ENCODE data around the gene NOP16. TPM values are rescaled to one million over a fixed set of nuclear protein-coding genes. Genes with fewer than 3 reads are reported as not detected.

The NOP16 gene
- total RNA-seq, 2 experiments from 2014 or later, result 44.8 to 68.3 TPM

DNA sequence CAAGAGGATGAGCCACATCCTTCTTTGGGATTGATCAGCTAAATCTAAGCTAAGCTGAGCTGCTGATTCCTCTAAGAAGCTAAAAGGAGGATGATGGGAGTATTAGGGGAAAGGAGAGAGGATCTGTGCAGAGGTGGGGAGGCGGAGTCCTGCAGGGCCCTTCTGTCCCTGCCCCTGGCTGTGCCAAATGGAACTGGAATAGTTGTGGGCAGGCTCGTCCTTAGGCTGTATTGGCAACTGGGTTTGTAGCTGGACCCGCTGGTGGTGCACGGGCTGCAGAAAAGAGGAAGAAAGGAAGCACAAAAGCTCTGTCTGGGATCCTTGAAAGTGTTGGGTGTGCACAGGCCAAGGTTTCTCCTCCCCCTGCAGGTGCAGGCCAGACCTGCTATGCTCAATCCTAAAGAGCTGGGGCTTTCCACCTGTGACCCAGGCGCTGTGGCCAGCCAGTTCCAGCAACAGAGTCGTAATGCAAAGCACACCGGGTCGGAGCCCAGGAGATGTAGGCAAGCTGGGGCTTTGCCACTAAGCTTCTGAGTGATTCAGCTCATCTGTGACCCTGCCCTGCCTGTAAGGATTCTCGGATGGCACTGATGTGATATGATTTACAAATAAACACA is 18.1 kb upstream of the NOP16 start:
- H3K36me3 Mint-ChIP-seq, result peaks cover 1% of the 10 kb centered on the region
- H3K27me3 Mint-ChIP-seq, result no peaks in the 10 kb centered on the region
- no peaks in the 10 kb centered on the region for H3K9me3 Mint-ChIP-seq (ENCODE audit: low read depth)
- no peak overlapping the region for H3K27ac Mint-ChIP-seq
- no peak overlapping the region for H3K4me3 Mint-ChIP-seq
- CTCF ChIA-PET, result interaction anchor here (0.8 to 4.5 kb wide), 5 partner anchors 10 to 677 kb away, joined by 3 to 28 read pairs (median 3); partner anchors contain the start of genes CLTB and FAF2
- DNase-seq, result no peak
- no peaks in the 10 kb centered on the region for H3K4me1 Mint-ChIP-seq
- ATAC-seq, result no peak

GRCh38 chr5:176405656-176406435 is 17.4 kb upstream of the NOP16 start:
- Mint-ChIP-seq H3K9me3 (ENCODE audit: low read depth) (no peaks in the 10 kb centered on the region), H3K27ac (no peak overlapping the region), H3K4me1 (no peaks in the 10 kb centered on the region), H3K4me3 (no peak overlapping the region), H3K36me3 (peaks cover 1% of the 10 kb centered on the region), H3K27me3 (no peaks in the 10 kb centered on the region)
- ATAC-seq, result no peak
- CTCF ChIA-PET, result interaction anchor here (0.8 to 4.5 kb wide), 3 partner anchors 11 to 255 kb away, joined by 3 to 28 read pairs (median 3); partner anchors contain the start of genes CLTB and FAF2
- DNase-seq, result no peak

GRCh38 chr5:176401281-176402205 is 13.1 kb upstream of the NOP16 start:
- Mint-ChIP-seq H3K4me3 (no peak overlapping the region), H3K27ac (no peak overlapping the region), H3K4me1 (no peaks in the 10 kb centered on the region), H3K27me3 (no peaks in the 10 kb centered on the region), H3K36me3 (peaks cover 3% of the 10 kb centered on the region), H3K9me3 (ENCODE audit: low read depth) (no peaks in the 10 kb centered on the region)
- ATAC-seq, result no peak
- CTCF ChIA-PET, result no interaction called here
- DNase-seq, result no peak

- CTCF ChIA-PET, result no interaction called here
These were observed 12.2 kb upstream of the NOP16 start for GRCh38 chr5:176400382-176401156.

GRCh38 chr5:176397736-176398420 is 9.5 kb upstream of the NOP16 start:
- Mint-ChIP-seq H3K4me1 (no peaks in the 10 kb centered on the region), H3K9me3 (ENCODE audit: low read depth) (no peaks in the 10 kb centered on the region), H3K27me3 (no peaks in the 10 kb centered on the region), H3K36me3 (peaks cover 3% of the 10 kb centered on the region), H3K27ac (no peak overlapping the region), H3K4me3 (no peak overlapping the region)
- DNase-seq (no peak), ATAC-seq (no peak)
- CTCF ChIA-PET, result no interaction called here

More at GRCh38 chr5:176400382-176401156, 12.2 kb upstream of the NOP16 start:
- Mint-ChIP-seq H3K9me3 (ENCODE audit: low read depth) (no peaks in the 10 kb centered on the region), H3K4me1 (no peaks in the 10 kb centered on the region), H3K27me3 (no peaks in the 10 kb centered on the region), H3K4me3 (no peak overlapping the region), H3K27ac (no peak overlapping the region), H3K36me3 (peaks cover 3% of the 10 kb centered on the region)
- ATAC-seq (no peak), DNase-seq (no peak)

DNA sequence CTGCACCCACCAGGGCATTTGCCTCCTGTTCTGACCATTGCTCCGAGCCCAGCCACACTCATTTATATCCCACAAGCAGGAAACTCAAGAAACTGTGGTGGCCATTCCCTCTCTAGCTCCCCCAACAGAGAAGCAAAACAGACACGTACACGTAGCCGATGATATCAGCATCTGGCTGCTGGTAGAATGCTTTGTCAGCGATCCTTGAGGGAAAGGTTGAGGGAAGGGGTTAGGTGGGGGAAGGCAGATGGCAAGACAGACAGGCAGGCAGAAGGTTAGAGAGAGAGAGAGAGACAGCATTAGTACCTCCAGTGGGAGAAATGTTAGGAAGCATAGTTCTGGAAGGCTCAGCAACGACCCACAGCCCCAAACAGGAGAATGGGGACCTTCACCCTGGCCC is 7.9 kb upstream of the NOP16 start:
- Mint-ChIP-seq H3K27me3 (no peaks in the 10 kb centered on the region), H3K4me3 (no peak overlapping the region), H3K4me1 (no peaks in the 10 kb centered on the region), H3K36me3 (peaks cover 3% of the 10 kb centered on the region), H3K9me3 (ENCODE audit: low read depth) (no peaks in the 10 kb centered on the region), H3K27ac (no peak overlapping the region)
- CTCF ChIA-PET, result no interaction called here
- ATAC-seq (no peak), DNase-seq (no peak)

DNA sequence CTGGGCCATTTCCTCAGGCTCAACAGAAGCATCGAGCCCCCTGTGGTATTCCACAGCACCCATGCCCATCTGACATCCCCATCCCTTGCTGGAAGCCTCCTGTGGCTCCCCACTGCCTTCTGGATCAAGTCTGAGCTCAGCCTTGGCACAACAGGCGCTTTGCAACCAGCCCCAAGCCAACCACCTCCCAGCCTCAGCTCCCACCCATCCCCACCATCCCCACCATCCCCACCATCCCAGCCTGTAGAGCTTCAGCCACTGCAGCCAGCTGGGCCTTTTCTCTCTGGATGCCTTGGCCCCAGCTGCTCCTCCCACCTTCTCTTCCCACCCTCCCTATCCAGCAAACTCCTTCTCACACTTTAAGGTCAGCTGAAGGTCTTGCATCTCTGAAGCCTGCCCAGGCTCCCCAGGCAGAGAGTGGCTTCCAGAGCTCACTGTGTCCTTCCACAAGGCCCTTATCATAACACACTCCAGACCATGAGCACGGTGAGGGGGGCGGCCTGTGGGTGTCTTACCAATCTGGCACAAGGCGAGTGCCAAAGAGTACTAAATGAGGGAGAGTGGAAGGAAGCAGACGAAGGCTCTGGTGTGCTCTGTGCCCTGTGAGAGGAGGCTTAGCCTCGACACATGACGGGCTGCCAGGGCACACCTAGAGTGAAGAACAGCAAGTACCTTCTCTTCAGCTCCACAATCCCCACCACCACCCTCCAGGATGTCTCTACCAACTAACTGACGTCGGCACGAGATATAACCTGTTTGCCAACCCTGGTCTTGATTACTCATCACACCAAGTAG is 6.7 kb upstream of the NOP16 start:
- CTCF ChIA-PET, result no interaction called here
- ATAC-seq, result no peak
- no peak overlapping the region for H3K4me3 Mint-ChIP-seq
- H3K36me3 Mint-ChIP-seq, result peaks cover 10% of the 10 kb centered on the region
- no peak overlapping the region for H3K27ac Mint-ChIP-seq
- H3K4me1 Mint-ChIP-seq, result peaks cover 2% of the 10 kb centered on the region
- no peaks in the 10 kb centered on the region for H3K9me3 Mint-ChIP-seq (ENCODE audit: low read depth)
- no peak for DNase-seq
- no peaks in the 10 kb centered on the region for H3K27me3 Mint-ChIP-seq

- no peak for ATAC-seq
- Mint-ChIP-seq H3K36me3 (peaks cover 12% of the 10 kb centered on the region), H3K27me3 (no peaks in the 10 kb centered on the region), H3K4me1 (peaks cover 5% of the 10 kb centered on the region), H3K9me3 (ENCODE audit: low read depth) (no peaks in the 10 kb centered on the region), H3K4me3 (no peak overlapping the region), H3K27ac (no peak overlapping the region)
- CTCF ChIA-PET, result no interaction called here
- no peak for DNase-seq
These were observed 5.7 kb upstream of the NOP16 start for GRCh38 chr5:176394096-176394495.

- no peak overlapping the region for H3K4me3 Mint-ChIP-seq
- H3K4me1 Mint-ChIP-seq, result peaks cover 9% of the 10 kb centered on the region
- CTCF ChIA-PET, result interaction anchor here (1.2 to 1.7 kb wide), 2 partner anchors 15 to 138 kb away, joined by 3 read pairs; no protein-coding TSS in a partner anchor
- ATAC-seq (no peak), DNase-seq (no peak)
- peaks cover 15% of the 10 kb centered on the region for H3K36me3 Mint-ChIP-seq
- H3K27ac Mint-ChIP-seq, result no peak overlapping the region
- no peaks in the 10 kb centered on the region for H3K9me3 Mint-ChIP-seq (ENCODE audit: low read depth)
- no peaks in the 10 kb centered on the region for H3K27me3 Mint-ChIP-seq
These were observed 4.1 kb upstream of the NOP16 start for GRCh38 chr5:176392526-176392925.

GRCh38 chr5:176391999-176392398 is 3.6 kb upstream of the NOP16 start:
- Mint-ChIP-seq H3K36me3 (peaks cover 18% of the 10 kb centered on the region), H3K9me3 (ENCODE audit: low read depth) (no peaks in the 10 kb centered on the region), H3K27me3 (no peaks in the 10 kb centered on the region), H3K4me3 (no peak overlapping the region), H3K4me1 (peaks cover 14% of the 10 kb centered on the region), H3K27ac (no peak overlapping the region)
- CTCF ChIA-PET, result interaction anchor here (1.2 to 1.7 kb wide), 2 partner anchors 16 to 138 kb away, joined by 3 read pairs; no protein-coding TSS in a partner anchor
- ATAC-seq (no peak), DNase-seq (no peak)

DNA sequence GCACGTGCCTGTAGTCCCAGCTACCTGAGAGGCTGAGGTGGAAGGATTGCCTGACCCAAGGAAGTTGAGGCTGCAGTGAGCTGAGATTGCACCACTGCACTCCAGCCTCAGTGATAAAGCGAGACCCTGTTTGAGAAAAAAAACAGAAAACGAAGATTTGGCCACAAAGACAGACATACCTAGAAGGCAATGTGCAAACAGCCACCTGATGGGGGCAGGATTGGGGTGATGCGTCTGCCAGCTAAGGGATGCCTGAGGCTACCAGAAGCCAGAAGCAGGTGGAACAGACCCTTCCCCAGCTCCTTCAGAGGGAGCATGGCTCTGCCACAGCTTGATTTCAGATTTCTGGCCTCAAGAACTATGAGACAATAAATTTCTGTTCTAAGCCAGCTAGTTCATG is 3.1 kb upstream of the NOP16 start:
- peaks cover 19% of the 10 kb centered on the region for H3K4me1 Mint-ChIP-seq
- no peak overlapping the region for H3K27ac Mint-ChIP-seq
- H3K9me3 Mint-ChIP-seq (ENCODE audit: low read depth), result no peaks in the 10 kb centered on the region
- CTCF ChIA-PET, result interaction anchor here (1.2 to 1.7 kb wide), 2 partner anchors 16 to 139 kb away, joined by 3 read pairs; no protein-coding TSS in a partner anchor
- no peak overlapping the region for H3K4me3 Mint-ChIP-seq
- peaks cover 21% of the 10 kb centered on the region for H3K36me3 Mint-ChIP-seq
- no peaks in the 10 kb centered on the region for H3K27me3 Mint-ChIP-seq
- DNase-seq (no peak), ATAC-seq (no peak)

All from activated CD8-positive, alpha-beta memory T cell treated with anti-CD3 and anti-CD28 coated beads, Interleukin-2, amount 10 ng/mL, durations not matched to agents 7 days and 5 days (primary cell).